Fibroblast of lung (primary cell): ENCODE measurements around the gene SELENOS. TPM values are rescaled to one million over a fixed set of nuclear protein-coding genes. Genes with fewer than 3 reads are reported as not detected.

Experiments
- DNase-seq, 2 donors: peaks; one replicate each; pipeline versions ENCODE4 v3.0.0 to v3.0.0-alpha.2; 2010; ENCODE audit warnings: low read depth in 2 of 2
- H2AFZ ChIP-seq: 2 replicates; pipeline ENCODE4 v1.5.1; 2012; ENCODE audit warnings: low read length, control low read depth, inconsistent platforms
- H3K27ac ChIP-seq: 2 replicates; pipeline ENCODE4 v1.5.1; 2011; ENCODE audit warnings: low read length, control low read depth; ENCODE audit not compliant: insufficient read depth
- H3K27me3 ChIP-seq: 2 replicates; pipeline ENCODE4 v1.5.1; 2011; ENCODE audit warnings: mild to moderate bottlenecking, low read length; ENCODE audit not compliant: control insufficient read depth, insufficient read depth
- H3K36me3 ChIP-seq: 2 replicates; pipeline ENCODE4 v1.5.1; 2011; ENCODE audit warnings: low read length; ENCODE audit not compliant: control insufficient read depth, insufficient read depth
- H3K4me1 ChIP-seq: 2 replicates; pipeline ENCODE4 v1.5.1; 2011; ENCODE audit warnings: low read length; ENCODE audit not compliant: control insufficient read depth, insufficient read depth; ENCODE audit errors: extremely low read depth
- H3K4me2 ChIP-seq: 2 replicates; pipeline ENCODE4 v1.5.1; 2011; ENCODE audit warnings: low read length, control low read depth; ENCODE audit not compliant: insufficient read depth; ENCODE audit errors: extremely low read depth
- H3K4me3 ChIP-seq, 4 experiments: fragments of 200-600 bp in 1 of 4; sonication (generic) in 1 of 4; replicated peaks in 1 of 4; 2 replicates each; pipeline ENCODE4 v1.5.1; 2011 to 2016; ENCODE audit warnings: low read length in 4 of 4, low read depth in 3 of 4, mild to moderate bottlenecking in 3 of 4, control low read depth in 2 of 4, inconsistent platforms in 1 of 4, mixed read lengths in 1 of 4; ENCODE audit not compliant: insufficient read depth in 1 of 4; ENCODE audit errors: control extremely low read depth in 1 of 4
- H3K79me2 ChIP-seq: 2 replicates; pipeline ENCODE4 v1.5.1; 2012; ENCODE audit warnings: mild to moderate bottlenecking, low read length, inconsistent platforms; ENCODE audit not compliant: control insufficient read depth, insufficient read depth
- H3K9ac ChIP-seq: 2 replicates; pipeline ENCODE4 v1.5.1; 2011; ENCODE audit warnings: mild to moderate bottlenecking, low read length, control low read depth; ENCODE audit not compliant: insufficient read depth
- H3K9me3 ChIP-seq: 2 replicates; pipeline ENCODE4 v1.5.1; 2012; ENCODE audit warnings: low read depth, low read length; ENCODE audit not compliant: control insufficient read depth, insufficient read depth
- H4K20me1 ChIP-seq: 2 replicates; pipeline ENCODE4 v1.5.1; 2011; ENCODE audit warnings: low read length; ENCODE audit not compliant: control insufficient read depth, insufficient read depth; ENCODE audit errors: extremely low read depth
- EZH2 ChIP-seq: IDR thresholded peaks from 2 replicates; pipeline ENCODE4 v1.5.1; 2012; ENCODE audit warnings: low read length, control low read depth, mild to moderate bottlenecking; ENCODE audit errors: missing control alignments
- polyA plus RNA-seq, 2 donors: library from polyadenylated mRNA; depleted of rRNA in 1 of 2; stranded (reverse) in 1 of 2; unstranded in 1 of 2; fragments of >200 nt; gene quantifications; 2 replicates each; pipeline ENCODE4 v1.2.1, GENCODE V29; 2011 to 2012; ENCODE audit warnings: missing spikeins in 1 of 2
- total RNA-seq: library from RNA; depleted of rRNA; stranded (reverse); fragments of >200 nt; gene quantifications from 2 replicates; pipeline ENCODE4 v1.2.1, GENCODE V29; 2014
- TF ChIP-seq, protein P1 (sequence below), 2 donors: IDR thresholded peaks in 1 of 2; conservative IDR thresholded peaks in 1 of 2; 1 replicate in 1 of 2; 2 replicates in 1 of 2; pipeline ENCODE4 v1.5.1; 2011 to 2012; ENCODE audit warnings: low read length in 2 of 2, control low read depth in 1 of 2, inconsistent platforms in 1 of 2, low read depth in 1 of 2, mild to moderate bottlenecking in 1 of 2

Gene SELENOS
- total and polyA plus RNA-seq, 2 donors (not counting 1 experiment from before 2014, with no cell fraction given) = 66.2 to 130 TPM

DNA sequence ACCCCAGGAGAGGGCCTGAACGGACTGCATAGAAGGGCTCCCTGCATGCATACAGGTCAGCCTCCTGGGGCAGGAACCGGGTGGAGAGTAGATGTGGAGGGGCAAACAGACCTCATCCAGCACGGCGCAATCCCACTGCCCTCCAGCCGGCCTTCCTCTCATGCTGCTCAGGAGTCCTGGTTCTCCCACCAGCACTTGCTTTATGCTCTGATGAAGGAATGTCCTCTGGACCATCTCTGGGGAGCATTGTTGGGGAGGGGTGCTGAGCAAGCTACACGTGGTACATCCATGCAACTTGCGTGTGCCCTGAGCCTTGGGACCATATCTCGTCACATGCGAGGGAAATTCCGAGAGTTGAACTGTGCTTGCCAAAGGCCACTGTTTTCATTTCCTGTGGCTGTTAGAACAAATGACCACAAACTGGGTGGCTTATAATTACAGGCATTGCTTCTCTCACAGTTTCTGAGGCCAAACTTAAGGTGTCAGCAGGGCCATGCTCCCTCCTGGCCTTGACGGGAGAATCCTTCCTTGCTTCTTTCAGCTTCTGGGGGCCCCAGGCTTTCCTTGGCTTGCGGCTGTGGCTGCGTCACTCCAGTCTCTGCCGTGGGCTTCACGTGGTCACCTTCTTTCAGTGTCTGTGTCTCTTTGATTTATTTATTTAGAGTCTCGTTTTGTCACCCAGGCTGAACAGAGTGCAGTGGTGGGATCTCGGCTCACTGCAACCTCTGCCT is 12.2 kb downstream of the SELENOS start:
- H3K36me3 ChIP-seq = no peaks in the 10 kb centered on the region
- DNase-seq = no peak
- H3K4me2 ChIP-seq = no peak overlapping the region
- no peak overlapping the region for H2AFZ ChIP-seq
- peaks cover 5% of the 10 kb centered on the region for H3K27me3 ChIP-seq
- no peak overlapping the region for H3K4me3 ChIP-seq
- no peak for TF ChIP-seq EZH2
- H4K20me1 ChIP-seq = no peaks in the 10 kb centered on the region
- H3K4me1 ChIP-seq = peaks cover 14% of the 10 kb centered on the region
- no peaks in the 10 kb centered on the region for H3K9me3 ChIP-seq
- H3K9ac ChIP-seq = no peak overlapping the region
- no peaks in the 10 kb centered on the region for H3K79me2 ChIP-seq
- no peak overlapping the region for H3K27ac ChIP-seq

DNA sequence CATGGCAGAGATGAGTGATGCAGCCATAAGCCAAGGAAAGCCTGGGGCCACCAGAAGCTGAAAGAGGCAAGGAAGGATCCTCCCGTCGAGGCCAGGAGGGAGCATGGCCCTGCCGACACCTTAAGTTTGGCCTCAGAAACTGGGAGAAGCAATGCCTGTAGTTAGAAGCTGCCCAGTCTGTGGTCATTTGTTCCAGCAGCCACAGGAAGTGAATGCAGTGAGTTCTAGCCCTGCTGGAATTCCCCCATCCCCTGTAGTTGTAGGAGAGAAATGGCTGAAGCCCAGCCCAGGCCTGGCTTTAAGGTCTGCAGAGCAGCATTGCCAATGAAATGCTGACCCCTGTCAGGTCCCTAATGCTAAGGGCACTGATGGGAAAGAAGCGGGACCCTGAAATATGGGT is 13.3 kb downstream of the SELENOS start:
- H2AFZ ChIP-seq = no peak overlapping the region

DNA sequence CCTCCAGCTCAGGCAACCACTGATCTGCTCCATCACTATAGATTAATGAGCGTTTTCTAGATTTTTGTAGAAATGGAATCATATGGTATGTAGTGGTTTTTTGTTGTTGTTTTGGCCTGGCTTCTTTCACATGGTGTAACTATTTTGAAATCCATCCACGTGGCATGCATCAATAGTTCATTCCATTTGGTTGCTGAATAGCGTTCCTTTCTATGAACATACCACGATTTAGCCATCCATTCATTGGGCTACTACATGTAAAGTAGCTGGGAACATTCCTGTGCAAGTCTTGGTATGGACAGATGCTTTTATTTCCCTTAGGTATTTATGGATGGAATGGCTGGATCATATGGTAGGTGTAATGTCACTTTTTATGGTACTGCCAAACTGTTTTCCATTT is 14.7 kb downstream of the SELENOS start:
- no peak overlapping the region for H3K4me2 ChIP-seq
- TF ChIP-seq EZH2 = no peak
- TF ChIP-seq, protein P1, sequence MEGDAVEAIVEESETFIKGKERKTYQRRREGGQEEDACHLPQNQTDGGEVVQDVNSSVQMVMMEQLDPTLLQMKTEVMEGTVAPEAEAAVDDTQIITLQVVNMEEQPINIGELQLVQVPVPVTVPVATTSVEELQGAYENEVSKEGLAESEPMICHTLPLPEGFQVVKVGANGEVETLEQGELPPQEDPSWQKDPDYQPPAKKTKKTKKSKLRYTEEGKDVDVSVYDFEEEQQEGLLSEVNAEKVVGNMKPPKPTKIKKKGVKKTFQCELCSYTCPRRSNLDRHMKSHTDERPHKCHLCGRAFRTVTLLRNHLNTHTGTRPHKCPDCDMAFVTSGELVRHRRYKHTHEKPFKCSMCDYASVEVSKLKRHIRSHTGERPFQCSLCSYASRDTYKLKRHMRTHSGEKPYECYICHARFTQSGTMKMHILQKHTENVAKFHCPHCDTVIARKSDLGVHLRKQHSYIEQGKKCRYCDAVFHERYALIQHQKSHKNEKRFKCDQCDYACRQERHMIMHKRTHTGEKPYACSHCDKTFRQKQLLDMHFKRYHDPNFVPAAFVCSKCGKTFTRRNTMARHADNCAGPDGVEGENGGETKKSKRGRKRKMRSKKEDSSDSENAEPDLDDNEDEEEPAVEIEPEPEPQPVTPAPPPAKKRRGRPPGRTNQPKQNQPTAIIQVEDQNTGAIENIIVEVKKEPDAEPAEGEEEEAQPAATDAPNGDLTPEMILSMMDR (conservative IDR thresholded peaks at IDR 0.05 in 1 of 2, IDR thresholded peaks at IDR 0.05 in 1 of 2; ENCODE audit: low read depth in 1 of 2, low read length in 2 of 2) = no peak
- H3K4me3 ChIP-seq = no peak overlapping the region
- H3K36me3 ChIP-seq = no peaks in the 10 kb centered on the region
- H4K20me1 ChIP-seq = no peaks in the 10 kb centered on the region
- peaks cover 9% of the 10 kb centered on the region for H3K4me1 ChIP-seq
- no peaks in the 10 kb centered on the region for H3K9me3 ChIP-seq
- H3K79me2 ChIP-seq = no peaks in the 10 kb centered on the region
- no peak for DNase-seq
- H3K27ac ChIP-seq = no peak overlapping the region
- H3K27me3 ChIP-seq = peaks cover 5% of the 10 kb centered on the region
- H2AFZ ChIP-seq = no peak overlapping the region
- no peak overlapping the region for H3K9ac ChIP-seq

More for the DNA sequence above, 13.3 kb downstream of the SELENOS start:
- H3K4me1 ChIP-seq = peaks cover 14% of the 10 kb centered on the region
- H3K27me3 ChIP-seq = peaks cover 5% of the 10 kb centered on the region
- no peaks in the 10 kb centered on the region for H3K79me2 ChIP-seq
- no peak overlapping the region for H3K4me2 ChIP-seq
- H3K36me3 ChIP-seq = no peaks in the 10 kb centered on the region
- H3K4me3 ChIP-seq = no peak overlapping the region
- no peaks in the 10 kb centered on the region for H4K20me1 ChIP-seq
- no peaks in the 10 kb centered on the region for H3K9me3 ChIP-seq
- no peak overlapping the region for H3K9ac ChIP-seq
- no peak overlapping the region for H3K27ac ChIP-seq
- peak in 1 of 2 donors; percentile 48 for DNase-seq
- TF ChIP-seq, protein P1 (conservative IDR thresholded peaks at IDR 0.05 in 1 of 2, IDR thresholded peaks at IDR 0.05 in 1 of 2; ENCODE audit: low read depth in 1 of 2, low read length in 2 of 2) = no peak
- TF ChIP-seq EZH2 = no peak
